ENCODE results near the gene ATXN2.
"Not testable (repeated sequence)": the region's sequence is repeated elsewhere in the genome, so short reads cannot be mapped to it uniquely, and the experiment has no call there.

ATXN2 gene

GRCh38 chr12:111521801-111522200, 77.3 kb downstream of the ATXN2 start:
- no peak for DNase-seq (ENCODE audit: low read depth)
- no peak for TF ChIP-seq CTCF (IDR thresholded peaks at IDR 0.05; ENCODE audit: control insufficient read depth, extremely low read depth, insufficient read depth)
- no peak overlapping the region for H3K4me3 ChIP-seq (ENCODE audit: low read depth, low read length)

DNA sequence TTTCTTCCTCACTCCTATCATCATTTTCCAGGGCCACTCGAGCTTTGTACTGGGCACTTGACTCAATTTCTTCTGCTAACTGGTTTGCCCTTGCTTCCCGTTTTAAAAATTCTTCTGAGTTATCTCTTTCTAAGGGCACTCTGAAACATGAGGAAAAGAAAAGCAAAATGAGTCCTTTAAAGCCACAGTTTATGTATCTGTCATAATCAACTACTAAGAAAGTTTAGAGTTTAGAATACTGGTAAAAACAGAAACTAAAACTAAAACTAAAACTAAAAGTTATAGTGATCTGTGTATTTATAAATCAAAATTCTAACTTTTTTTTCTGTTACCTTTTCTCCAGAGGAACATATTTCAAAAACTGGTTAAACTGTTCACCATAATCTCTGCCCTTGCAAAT, 79.2 kb downstream of the ATXN2 start:
- DNase-seq (ENCODE audit: low read depth) = no peak
- H3K4me3 ChIP-seq (ENCODE audit: low read depth, low read length) = no peak overlapping the region
- no peak for TF ChIP-seq CTCF (IDR thresholded peaks at IDR 0.05; ENCODE audit: control insufficient read depth, extremely low read depth, insufficient read depth)

- no peak for DNase-seq (ENCODE audit: low read depth)
- no peak overlapping the region for H3K4me3 ChIP-seq (ENCODE audit: low read depth, low read length)
- no peak for TF ChIP-seq CTCF (IDR thresholded peaks at IDR 0.05; ENCODE audit: control insufficient read depth, extremely low read depth, insufficient read depth)
Measured at GRCh38 chr12:111519083-111519482, 80.0 kb downstream of the ATXN2 start.

- not testable (repeated sequence) for DNase-seq (ENCODE audit: low read depth)
Measured at GRCh38 chr12:111507719-111508118, 91.4 kb downstream of the ATXN2 start.

DNA sequence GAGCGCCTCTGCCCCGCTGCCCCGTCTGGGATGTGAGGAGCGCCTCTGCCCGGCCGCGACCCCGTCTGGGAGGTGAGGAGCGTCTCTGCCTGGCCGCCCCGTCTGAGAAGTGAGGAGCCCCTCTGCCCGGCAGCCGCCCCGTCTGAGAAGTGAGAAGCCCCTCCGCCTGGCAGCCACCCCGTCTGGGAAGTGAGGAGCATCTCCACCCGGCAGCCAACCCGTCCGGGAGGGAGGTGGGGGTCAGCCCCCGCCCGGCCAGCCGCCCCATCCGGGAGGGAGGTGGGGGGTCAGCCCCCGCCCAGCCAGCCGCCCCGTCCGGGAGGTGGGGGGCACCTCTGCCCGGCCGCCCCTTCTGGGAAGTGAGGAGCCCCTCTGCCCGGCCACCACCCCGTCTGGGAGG, 91.9 kb downstream of the ATXN2 start:
- H3K4me3 ChIP-seq (ENCODE audit: low read depth, low read length); DNase-seq (ENCODE audit: low read depth): not testable (repeated sequence)

More at GRCh38 chr12:111507719-111508118, 91.4 kb downstream of the ATXN2 start:
- not testable (repeated sequence) for H3K4me3 ChIP-seq (ENCODE audit: low read depth, low read length)

GRCh38 chr12:111506260-111506659, 92.9 kb downstream of the ATXN2 start:
- no peak for DNase-seq (ENCODE audit: low read depth)
- no peak overlapping the region for H3K4me3 ChIP-seq (ENCODE audit: low read depth, low read length)
- no peak for TF ChIP-seq CTCF (IDR thresholded peaks at IDR 0.05; ENCODE audit: control insufficient read depth, extremely low read depth, insufficient read depth)

GRCh38 chr12:111505601-111506036, 93.5 kb downstream of the ATXN2 start:
- no peak for TF ChIP-seq CTCF (IDR thresholded peaks at IDR 0.05; ENCODE audit: control insufficient read depth, extremely low read depth, insufficient read depth)
- DNase-seq (ENCODE audit: low read depth) = no peak
- no peak overlapping the region for H3K4me3 ChIP-seq (ENCODE audit: low read depth, low read length)

GRCh38 chr12:111503116-111503515, 96.0 kb downstream of the ATXN2 start:
- peak; percentile 3 for DNase-seq (ENCODE audit: low read depth)
- TF ChIP-seq CTCF (IDR thresholded peaks at IDR 0.05; ENCODE audit: control insufficient read depth, extremely low read depth, insufficient read depth) = no peak
- H3K4me3 ChIP-seq (ENCODE audit: low read depth, low read length) = no peak overlapping the region

Measured in LNCaP clone FGC (cell line).